ENCODE data around the gene IFNA5.

DNA sequence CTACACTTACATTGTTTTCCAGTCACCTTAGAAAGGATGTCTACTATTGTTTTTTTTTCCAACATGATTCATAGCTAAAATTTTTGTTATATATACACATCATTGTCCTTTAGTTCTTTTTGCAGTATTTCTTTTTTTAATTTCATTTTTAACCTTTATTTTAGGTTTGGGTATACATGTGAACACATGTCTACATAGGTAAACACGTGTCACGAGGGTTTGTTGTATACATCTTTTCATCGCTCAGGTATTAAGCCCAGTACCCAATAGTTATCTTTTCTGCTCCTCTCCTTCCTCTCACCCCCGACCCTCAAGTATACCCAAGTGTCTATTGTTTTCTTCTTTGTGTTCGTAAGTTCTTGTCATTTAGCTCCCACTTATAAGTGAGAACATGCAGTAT lies 19.0 kb downstream of the IFNA5 start:
- TF ChIP-seq, protein P1, sequence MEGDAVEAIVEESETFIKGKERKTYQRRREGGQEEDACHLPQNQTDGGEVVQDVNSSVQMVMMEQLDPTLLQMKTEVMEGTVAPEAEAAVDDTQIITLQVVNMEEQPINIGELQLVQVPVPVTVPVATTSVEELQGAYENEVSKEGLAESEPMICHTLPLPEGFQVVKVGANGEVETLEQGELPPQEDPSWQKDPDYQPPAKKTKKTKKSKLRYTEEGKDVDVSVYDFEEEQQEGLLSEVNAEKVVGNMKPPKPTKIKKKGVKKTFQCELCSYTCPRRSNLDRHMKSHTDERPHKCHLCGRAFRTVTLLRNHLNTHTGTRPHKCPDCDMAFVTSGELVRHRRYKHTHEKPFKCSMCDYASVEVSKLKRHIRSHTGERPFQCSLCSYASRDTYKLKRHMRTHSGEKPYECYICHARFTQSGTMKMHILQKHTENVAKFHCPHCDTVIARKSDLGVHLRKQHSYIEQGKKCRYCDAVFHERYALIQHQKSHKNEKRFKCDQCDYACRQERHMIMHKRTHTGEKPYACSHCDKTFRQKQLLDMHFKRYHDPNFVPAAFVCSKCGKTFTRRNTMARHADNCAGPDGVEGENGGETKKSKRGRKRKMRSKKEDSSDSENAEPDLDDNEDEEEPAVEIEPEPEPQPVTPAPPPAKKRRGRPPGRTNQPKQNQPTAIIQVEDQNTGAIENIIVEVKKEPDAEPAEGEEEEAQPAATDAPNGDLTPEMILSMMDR (IDR thresholded peaks at IDR 0.05) = no peak
- TF ChIP-seq POLR2AphosphoS5 (IDR thresholded peaks at IDR 0.05) (no peak), POLR2A (IDR thresholded peaks at IDR 0.05) (no peak), EP300 (IDR thresholded peaks at IDR 0.05) (no peak)
